KMS-11 (cell line): ENCODE measurements around the gene GAS6.

Source experiments
- H2AFZ ChIP-seq: fragments of 200-600 bp; sonication (generic); 2 replicates; pipeline ENCODE4 v1.6.1; 2016; ENCODE audit warnings: antibody characterized with exemption, mixed run types, low read depth
- H3K27ac ChIP-seq: fragments of 200-600 bp; sonication (generic); 2 replicates; pipeline ENCODE4 v1.6.1; 2016; ENCODE audit warnings: mild to moderate bottlenecking, mixed run types
- H3K27me3 ChIP-seq: fragments of 200-600 bp; sonication (generic); 2 replicates; pipeline ENCODE4 v1.6.1; 2017; ENCODE audit warnings: mild to moderate bottlenecking, low read depth, mixed run types, moderate library complexity; ENCODE audit not compliant: insufficient read depth
- H3K36me3 ChIP-seq: fragments of 200-600 bp; sonication (generic); 2 replicates; pipeline ENCODE4 v1.6.1; 2017; ENCODE audit warnings: mild to moderate bottlenecking, mixed run types; ENCODE audit not compliant: insufficient read depth
- H3K4me1 ChIP-seq: fragments of 200-600 bp; sonication (generic); 2 replicates; pipeline ENCODE4 v1.6.1; 2016; ENCODE audit warnings: mild to moderate bottlenecking, low read depth, mixed run types; ENCODE audit not compliant: poor library complexity, severe bottlenecking
- H3K4me2 ChIP-seq: fragments of 200-600 bp; sonication (generic); 2 replicates; pipeline ENCODE4 v1.7.0; 2016; ENCODE audit warnings: mild to moderate bottlenecking, mixed run types
- H3K4me3 ChIP-seq: fragments of 200-600 bp; sonication (generic); IDR thresholded peaks from 2 replicates; pipeline ENCODE4 v1.6.1; 2017; ENCODE audit warnings: low read depth, low read length, mixed read lengths; ENCODE audit not compliant: insufficient read depth
- H3K79me2 ChIP-seq: fragments of 200-600 bp; sonication (generic); 2 replicates; pipeline ENCODE4 v1.6.1; 2016; ENCODE audit warnings: low read depth, mixed run types; ENCODE audit not compliant: insufficient read depth
- H3K9ac ChIP-seq: fragments of 200-600 bp; sonication (generic); 2 replicates; pipeline ENCODE4 v1.6.1; 2016; ENCODE audit warnings: mild to moderate bottlenecking, mixed run types
- H4K20me1 ChIP-seq: fragments of 200-600 bp; sonication (generic); 2 replicates; pipeline ENCODE4 v1.6.1; 2016; ENCODE audit warnings: mild to moderate bottlenecking, mixed run types; ENCODE audit not compliant: insufficient read depth
- TF ChIP-seq, protein P1 (sequence below): fragments of 200-600 bp; sonication (generic); conservative IDR thresholded peaks from 2 replicates; pipeline ENCODE4 v1.6.1; 2017; ENCODE audit warnings: low read depth, mild to moderate bottlenecking, antibody characterized with exemption, low read length, moderate library complexity, mixed read lengths

GAS6 gene

DNA sequence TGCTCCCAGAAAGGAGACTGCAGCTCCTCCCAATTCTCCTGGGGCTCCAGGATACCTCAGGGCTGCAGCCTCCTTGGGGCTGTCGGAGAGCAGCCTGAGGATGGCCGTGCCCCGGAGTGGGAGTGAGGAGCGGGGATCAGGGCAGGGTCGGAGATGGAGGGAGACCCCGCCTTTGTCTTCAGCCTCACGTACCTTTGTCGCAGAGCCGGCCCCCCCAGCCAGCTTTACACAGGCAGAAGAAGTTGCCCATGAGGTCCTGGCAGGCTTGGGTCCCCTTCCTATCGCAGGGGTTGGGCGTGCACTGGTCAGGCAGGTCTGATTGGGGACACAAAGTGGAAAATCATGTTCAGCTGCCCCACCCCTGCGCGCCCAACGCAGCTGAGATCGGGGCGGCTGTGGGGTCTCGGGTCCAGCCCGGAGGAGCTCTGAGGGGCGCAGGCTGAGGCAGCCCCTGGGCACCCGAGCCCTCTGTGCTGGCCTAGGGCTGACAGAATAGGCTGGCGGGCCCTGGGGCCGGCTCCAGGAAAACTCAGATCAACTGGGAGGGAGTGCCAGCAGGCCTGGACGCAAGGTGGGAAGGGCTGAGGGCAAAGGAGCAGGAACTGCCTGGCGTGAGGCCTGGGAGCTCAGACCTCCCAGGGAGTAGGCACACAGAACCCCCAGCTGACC is 24.2 kb downstream of the GAS6 start:
- H3K4me3 ChIP-seq = no peak overlapping the region

DNA sequence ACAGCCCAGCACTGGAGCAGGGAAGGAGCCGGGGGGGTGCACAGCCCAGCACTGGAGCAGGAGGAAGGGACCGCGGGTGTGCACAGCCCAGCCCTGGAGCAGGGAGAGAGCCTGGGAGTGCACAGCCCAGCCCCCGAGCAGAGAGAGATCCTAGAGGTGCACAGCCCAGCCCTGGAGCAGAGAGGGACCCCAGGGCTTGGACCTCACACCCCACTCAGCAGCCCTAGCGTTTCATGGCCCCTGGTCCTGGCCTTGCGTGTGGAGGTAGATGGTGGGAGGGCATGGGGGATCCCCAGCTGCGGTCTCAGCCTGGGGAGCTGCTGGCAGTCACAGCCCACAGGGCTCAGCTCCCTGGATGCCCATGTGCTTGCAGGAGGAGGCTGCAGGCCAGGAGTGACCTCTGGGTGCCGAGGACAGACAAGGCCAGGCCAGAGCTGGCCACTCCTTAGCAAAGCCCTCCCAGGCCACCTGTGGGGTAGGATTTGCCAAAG is 25.1 kb downstream of the GAS6 start:
- no peaks in the 10 kb centered on the region for H3K27me3 ChIP-seq
- H3K4me2 ChIP-seq = no peak overlapping the region
- H4K20me1 ChIP-seq = no peaks in the 10 kb centered on the region
- H3K4me3 ChIP-seq = no peak overlapping the region
- peaks cover 6% of the 10 kb centered on the region for H3K4me1 ChIP-seq
- no peak overlapping the region for H2AFZ ChIP-seq
- no peak overlapping the region for H3K27ac ChIP-seq
- TF ChIP-seq, protein P1, sequence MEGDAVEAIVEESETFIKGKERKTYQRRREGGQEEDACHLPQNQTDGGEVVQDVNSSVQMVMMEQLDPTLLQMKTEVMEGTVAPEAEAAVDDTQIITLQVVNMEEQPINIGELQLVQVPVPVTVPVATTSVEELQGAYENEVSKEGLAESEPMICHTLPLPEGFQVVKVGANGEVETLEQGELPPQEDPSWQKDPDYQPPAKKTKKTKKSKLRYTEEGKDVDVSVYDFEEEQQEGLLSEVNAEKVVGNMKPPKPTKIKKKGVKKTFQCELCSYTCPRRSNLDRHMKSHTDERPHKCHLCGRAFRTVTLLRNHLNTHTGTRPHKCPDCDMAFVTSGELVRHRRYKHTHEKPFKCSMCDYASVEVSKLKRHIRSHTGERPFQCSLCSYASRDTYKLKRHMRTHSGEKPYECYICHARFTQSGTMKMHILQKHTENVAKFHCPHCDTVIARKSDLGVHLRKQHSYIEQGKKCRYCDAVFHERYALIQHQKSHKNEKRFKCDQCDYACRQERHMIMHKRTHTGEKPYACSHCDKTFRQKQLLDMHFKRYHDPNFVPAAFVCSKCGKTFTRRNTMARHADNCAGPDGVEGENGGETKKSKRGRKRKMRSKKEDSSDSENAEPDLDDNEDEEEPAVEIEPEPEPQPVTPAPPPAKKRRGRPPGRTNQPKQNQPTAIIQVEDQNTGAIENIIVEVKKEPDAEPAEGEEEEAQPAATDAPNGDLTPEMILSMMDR = no peak
- H3K79me2 ChIP-seq = no peaks in the 10 kb centered on the region
- H3K9ac ChIP-seq = no peak overlapping the region
- H3K36me3 ChIP-seq = no peaks in the 10 kb centered on the region

More for the DNA sequence above, 24.2 kb downstream of the GAS6 start:
- Histone ChIP-seq H3K36me3 (no peaks in the 10 kb centered on the region), H3K27ac (no peak overlapping the region), H3K4me2 (no peak overlapping the region), H3K27me3 (no peaks in the 10 kb centered on the region), H3K79me2 (no peaks in the 10 kb centered on the region), H3K9ac (no peak overlapping the region), H4K20me1 (no peaks in the 10 kb centered on the region), H3K4me1 (peaks cover 6% of the 10 kb centered on the region), H2AFZ (no peak overlapping the region)
- TF ChIP-seq, protein P1 = no peak

DNA sequence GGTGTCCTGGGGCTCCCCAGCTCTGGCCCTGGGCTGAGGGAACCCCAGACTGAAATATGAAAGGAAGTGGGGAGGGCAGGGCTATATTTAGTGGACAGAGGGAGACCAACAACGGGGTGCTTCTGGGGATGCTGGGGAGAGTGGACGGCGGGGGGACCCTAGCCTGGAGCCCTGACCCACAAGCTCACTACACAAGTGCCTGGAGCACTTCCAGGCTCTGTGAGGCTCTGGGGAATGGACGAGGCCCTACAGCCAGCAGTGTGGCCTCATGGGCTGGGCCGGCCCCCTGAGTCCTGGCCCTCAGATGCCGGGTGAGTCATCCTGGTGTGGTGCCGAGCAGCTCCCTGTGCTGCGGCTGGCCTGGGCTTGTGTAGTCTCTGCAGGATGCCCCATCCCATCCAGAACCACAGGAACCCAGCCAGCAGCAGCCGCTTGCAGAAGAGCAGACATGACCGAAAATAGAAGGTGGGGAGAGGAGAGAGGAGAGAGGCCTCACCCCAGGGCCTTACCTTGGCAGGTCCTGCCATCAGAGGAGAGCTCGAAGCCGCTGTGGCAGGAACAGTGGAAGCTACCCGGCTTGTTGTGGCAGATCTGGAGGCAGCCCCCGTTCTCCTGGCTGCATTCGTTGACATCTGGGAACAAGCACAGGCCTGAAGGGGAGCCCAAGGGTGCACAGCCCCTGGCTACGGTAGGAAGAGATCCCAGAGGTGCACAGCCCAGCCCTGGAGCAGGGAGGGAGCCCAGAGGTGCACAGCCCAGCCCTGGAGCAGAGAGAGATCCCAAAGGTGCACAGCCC is 26.1 kb downstream of the GAS6 start:
- Histone ChIP-seq H3K4me2 (no peak overlapping the region), H3K4me1 (peaks cover 6% of the 10 kb centered on the region), H3K27me3 (no peaks in the 10 kb centered on the region), H3K4me3 (no peak overlapping the region), H3K9ac (no peak overlapping the region), H2AFZ (no peak overlapping the region), H3K27ac (no peak overlapping the region), H3K36me3 (no peaks in the 10 kb centered on the region), H4K20me1 (no peaks in the 10 kb centered on the region), H3K79me2 (no peaks in the 10 kb centered on the region)
- TF ChIP-seq, protein P1 = no peak

DNA sequence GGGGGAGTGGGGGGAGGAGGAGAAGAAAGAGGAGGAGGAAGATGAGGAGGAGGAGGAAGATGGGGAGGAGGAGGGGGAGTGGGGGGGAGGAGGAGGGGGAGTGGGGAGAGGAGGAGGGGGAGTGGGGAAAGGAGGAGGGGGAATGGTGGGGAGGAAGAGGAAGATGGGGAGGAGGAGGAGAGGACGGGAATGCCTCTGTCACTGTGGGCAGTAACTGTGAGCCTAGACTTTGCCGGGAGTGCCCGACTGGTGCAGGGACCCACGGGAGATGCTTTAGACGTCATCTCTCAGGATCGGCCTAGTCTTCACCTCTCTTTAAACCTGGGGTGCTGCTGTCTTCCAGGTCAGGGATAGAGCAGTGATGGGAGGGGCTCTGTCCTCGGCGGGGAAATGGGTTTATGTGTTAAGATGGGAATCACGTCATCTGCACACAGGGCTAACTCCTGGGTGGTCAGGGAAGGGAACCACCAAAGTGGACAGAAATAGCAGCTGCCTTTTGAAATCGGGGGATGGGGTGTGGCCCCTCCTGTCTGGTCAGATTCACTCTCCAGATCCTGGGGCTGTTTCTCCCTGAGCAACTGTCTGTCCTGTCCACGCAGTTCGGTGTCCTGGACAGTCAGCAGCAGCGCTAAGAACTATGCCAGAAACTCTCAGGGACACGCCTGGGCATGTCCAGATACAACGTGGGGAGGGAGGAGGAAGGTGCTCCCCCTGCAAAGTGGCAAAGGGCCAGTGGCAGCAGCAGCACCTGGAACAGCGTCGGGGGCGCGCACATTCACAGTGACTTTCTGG is 26.9 kb downstream of the GAS6 start:
- no peak overlapping the region for H3K9ac ChIP-seq
- TF ChIP-seq, protein P1 = no peak
- no peak overlapping the region for H2AFZ ChIP-seq
- H3K36me3 ChIP-seq = no peaks in the 10 kb centered on the region
- H3K4me3 ChIP-seq = no peak overlapping the region
- H3K4me1 ChIP-seq = peaks cover 6% of the 10 kb centered on the region
- H3K27ac ChIP-seq = no peak overlapping the region
- H4K20me1 ChIP-seq = no peaks in the 10 kb centered on the region
- H3K79me2 ChIP-seq = no peaks in the 10 kb centered on the region
- no peaks in the 10 kb centered on the region for H3K27me3 ChIP-seq
- no peak overlapping the region for H3K4me2 ChIP-seq
